HuH-7 (cell line): ENCODE measurements around the gene CPT2.
"Not testable (repeated sequence)": the region's sequence is repeated elsewhere in the genome, so short reads cannot be mapped to it uniquely, and the experiment has no call there.

Experiments used
- DNase-seq: peaks from one replicate; pipeline ENCODE4 v3.0.0; 2011; ENCODE audit warnings: low spot score

CPT2 gene

GRCh38 chr1:53182716-53183094 lies 13.9 kb upstream of the CPT2 start:
- no peak for DNase-seq

GRCh38 chr1:53183095-53183990 lies 13.3 kb upstream of the CPT2 start:
- DNase-seq, result peak; percentile 75

GRCh38 chr1:53185955-53186297 lies 10.7 kb upstream of the CPT2 start:
- not testable (repeated sequence) for DNase-seq

GRCh38 chr1:53186533-53186932 lies 10.1 kb upstream of the CPT2 start:
- DNase-seq, result no peak

GRCh38 chr1:53187401-53187800 lies 9.2 kb upstream of the CPT2 start:
- no peak for DNase-seq

GRCh38 chr1:53188099-53188498 lies 8.5 kb upstream of the CPT2 start:
- DNase-seq, result no peak

GRCh38 chr1:53189061-53189460 lies 7.6 kb upstream of the CPT2 start:
- no peak for DNase-seq

GRCh38 chr1:53190210-53190611 lies 6.4 kb upstream of the CPT2 start:
- no peak for DNase-seq

GRCh38 chr1:53195246-53196016 lies 1.2 kb upstream of the CPT2 start:
- no peak for DNase-seq

GRCh38 chr1:53196017-53196484 lies 573 bp upstream of the CPT2 start:
- DNase-seq, result no peak

GRCh38 chr1:53197291-53198200 lies 922 bp downstream of the CPT2 start:
- DNase-seq, result no peak

- no peak for DNase-seq
Observed at GRCh38 chr1:53198241-53198651, 1.6 kb downstream of the CPT2 start.

GRCh38 chr1:53203466-53203865 lies 6.8 kb downstream of the CPT2 start:
- DNase-seq, result no peak

GRCh38 chr1:53205496-53205895 lies 8.9 kb downstream of the CPT2 start:
- not testable (repeated sequence) for DNase-seq

GRCh38 chr1:53206083-53206685 lies 9.6 kb downstream of the CPT2 start:
- not testable (repeated sequence) for DNase-seq

GRCh38 chr1:53206735-53207379 lies 10.2 kb downstream of the CPT2 start:
- DNase-seq, result no peak

- no peak for DNase-seq
Observed at GRCh38 chr1:53207726-53208125, 11.1 kb downstream of the CPT2 start.

- DNase-seq, result no peak
Observed at GRCh38 chr1:53210352-53210751, 13.7 kb downstream of the CPT2 start.

GRCh38 chr1:53210954-53211353 lies 14.3 kb downstream of the CPT2 start:
- DNase-seq, result no peak

GRCh38 chr1:53214376-53214940 lies 17.8 kb downstream of the CPT2 start:
- DNase-seq, result no peak

GRCh38 chr1:53218201-53218600 lies 21.6 kb downstream of the CPT2 start:
- no peak for DNase-seq
